C4-2B (cell line): Measurements from ENCODE around the gene MS4A4E.

ENCODE experiments used
- H3K27ac ChIP-seq: fragments of 450-650 bp; 2 replicates; pipeline ENCODE4 v1.5.1; 2017
- CTCF ChIP-seq: fragments of 450-650 bp; conservative IDR thresholded peaks from 2 replicates; pipeline ENCODE4 v1.5.1; 2017; ENCODE audit warnings: mild to moderate bottlenecking
- ZFX ChIP-seq: fragments of 450-650 bp; IDR thresholded peaks from 2 replicates; pipeline ENCODE4 v1.6.1; 2017

MS4A4E gene

GRCh38 chr11:60241786-60242185, 1.2 kb downstream of the MS4A4E start:
- no peak overlapping the region for H3K27ac ChIP-seq
- TF ChIP-seq ZFX = no peak
- no peak for TF ChIP-seq CTCF

- TF ChIP-seq ZFX (no peak), CTCF (no peak)
- no peak overlapping the region for H3K27ac ChIP-seq
Measured at GRCh38 chr11:60240662-60241061, 2.3 kb downstream of the MS4A4E start.

- no peak overlapping the region for H3K27ac ChIP-seq
- TF ChIP-seq ZFX (no peak), CTCF (no peak)
Measured at GRCh38 chr11:60235321-60235720, 7.6 kb downstream of the MS4A4E start.

- H3K27ac ChIP-seq = no peak overlapping the region
- TF ChIP-seq CTCF (no peak), ZFX (no peak)
Measured at GRCh38 chr11:60230681-60231080, 12.3 kb downstream of the MS4A4E start.

GRCh38 chr11:60222141-60222540, 20.8 kb downstream of the MS4A4E start:
- H3K27ac ChIP-seq = no peak overlapping the region
- no peak for TF ChIP-seq ZFX
- TF ChIP-seq CTCF = no peak

- no peak overlapping the region for H3K27ac ChIP-seq
- no peak for TF ChIP-seq ZFX
- TF ChIP-seq CTCF = no peak
Measured at GRCh38 chr11:60221692-60222091, 21.2 kb downstream of the MS4A4E start.

GRCh38 chr11:60221181-60221580, 21.8 kb downstream of the MS4A4E start:
- TF ChIP-seq CTCF (no peak), ZFX (no peak)
- H3K27ac ChIP-seq = no peak overlapping the region; the same call in 1 of the 2 replicates
